C4-2B (cell line): ENCODE results near the gene RNU5B-1.
"Not testable (repeated sequence)": the region's sequence is repeated elsewhere in the genome, so short reads cannot be mapped to it uniquely, and the experiment has no call there.

Experiments
- H3K27ac ChIP-seq: fragments of 450-650 bp; 2 replicates; pipeline ENCODE4 v1.5.1; 2017
- ZFX ChIP-seq: fragments of 450-650 bp; IDR thresholded peaks from 2 replicates; pipeline ENCODE4 v1.6.1; 2017
- TF ChIP-seq, protein P1 (sequence below): fragments of 450-650 bp; conservative IDR thresholded peaks from 2 replicates; pipeline ENCODE4 v1.5.1; 2017; ENCODE audit warnings: mild to moderate bottlenecking

The RNU5B-1 gene

GRCh38 chr15:65346856-65347598 lies 42.5 kb downstream of the RNU5B-1 start:
- H3K27ac ChIP-seq: no peak overlapping the region
- TF ChIP-seq, protein P1, sequence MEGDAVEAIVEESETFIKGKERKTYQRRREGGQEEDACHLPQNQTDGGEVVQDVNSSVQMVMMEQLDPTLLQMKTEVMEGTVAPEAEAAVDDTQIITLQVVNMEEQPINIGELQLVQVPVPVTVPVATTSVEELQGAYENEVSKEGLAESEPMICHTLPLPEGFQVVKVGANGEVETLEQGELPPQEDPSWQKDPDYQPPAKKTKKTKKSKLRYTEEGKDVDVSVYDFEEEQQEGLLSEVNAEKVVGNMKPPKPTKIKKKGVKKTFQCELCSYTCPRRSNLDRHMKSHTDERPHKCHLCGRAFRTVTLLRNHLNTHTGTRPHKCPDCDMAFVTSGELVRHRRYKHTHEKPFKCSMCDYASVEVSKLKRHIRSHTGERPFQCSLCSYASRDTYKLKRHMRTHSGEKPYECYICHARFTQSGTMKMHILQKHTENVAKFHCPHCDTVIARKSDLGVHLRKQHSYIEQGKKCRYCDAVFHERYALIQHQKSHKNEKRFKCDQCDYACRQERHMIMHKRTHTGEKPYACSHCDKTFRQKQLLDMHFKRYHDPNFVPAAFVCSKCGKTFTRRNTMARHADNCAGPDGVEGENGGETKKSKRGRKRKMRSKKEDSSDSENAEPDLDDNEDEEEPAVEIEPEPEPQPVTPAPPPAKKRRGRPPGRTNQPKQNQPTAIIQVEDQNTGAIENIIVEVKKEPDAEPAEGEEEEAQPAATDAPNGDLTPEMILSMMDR: no peak
- TF ChIP-seq ZFX: no peak

- not testable (repeated sequence) for H3K27ac ChIP-seq
These were observed 43.3 kb downstream of the RNU5B-1 start for GRCh38 chr15:65347756-65348155.

- H3K27ac ChIP-seq: no peak overlapping the region
- TF ChIP-seq, protein P1: no peak
- TF ChIP-seq ZFX: no peak
These were observed 44.9 kb downstream of the RNU5B-1 start for GRCh38 chr15:65349338-65349737.

DNA sequence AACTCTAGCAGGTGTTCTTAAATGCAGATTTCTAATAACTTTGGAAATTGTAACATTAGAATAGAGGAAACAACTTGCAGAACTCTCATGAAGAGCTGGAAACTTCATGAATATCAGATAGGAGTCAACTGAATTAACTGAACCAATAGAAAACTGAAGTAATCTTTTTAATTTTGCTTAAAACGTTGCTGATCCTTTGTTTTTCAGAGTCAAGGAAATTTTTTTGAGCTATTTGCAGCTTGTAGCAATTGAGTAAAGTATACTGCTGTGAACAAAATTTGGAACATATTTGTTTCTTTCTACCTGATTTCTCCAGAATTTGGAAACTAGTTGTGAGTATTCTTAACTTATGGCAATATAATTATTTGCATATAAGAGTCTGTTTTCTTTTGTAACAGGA lies 47.5 kb downstream of the RNU5B-1 start:
- not testable (repeated sequence) for H3K27ac ChIP-seq
